ENCODE data around the gene LRRN2. TPM values are rescaled to one million over a fixed set of nuclear protein-coding genes. Genes with fewer than 3 reads are reported as not detected.

Gene LRRN2
- total and polyA plus RNA-seq, 9 of the 15 experiments (the other 6 are each of a cell fraction or from before 2014, with no cell fraction given) = 0.05 TPM; not detected in 8

DNA sequence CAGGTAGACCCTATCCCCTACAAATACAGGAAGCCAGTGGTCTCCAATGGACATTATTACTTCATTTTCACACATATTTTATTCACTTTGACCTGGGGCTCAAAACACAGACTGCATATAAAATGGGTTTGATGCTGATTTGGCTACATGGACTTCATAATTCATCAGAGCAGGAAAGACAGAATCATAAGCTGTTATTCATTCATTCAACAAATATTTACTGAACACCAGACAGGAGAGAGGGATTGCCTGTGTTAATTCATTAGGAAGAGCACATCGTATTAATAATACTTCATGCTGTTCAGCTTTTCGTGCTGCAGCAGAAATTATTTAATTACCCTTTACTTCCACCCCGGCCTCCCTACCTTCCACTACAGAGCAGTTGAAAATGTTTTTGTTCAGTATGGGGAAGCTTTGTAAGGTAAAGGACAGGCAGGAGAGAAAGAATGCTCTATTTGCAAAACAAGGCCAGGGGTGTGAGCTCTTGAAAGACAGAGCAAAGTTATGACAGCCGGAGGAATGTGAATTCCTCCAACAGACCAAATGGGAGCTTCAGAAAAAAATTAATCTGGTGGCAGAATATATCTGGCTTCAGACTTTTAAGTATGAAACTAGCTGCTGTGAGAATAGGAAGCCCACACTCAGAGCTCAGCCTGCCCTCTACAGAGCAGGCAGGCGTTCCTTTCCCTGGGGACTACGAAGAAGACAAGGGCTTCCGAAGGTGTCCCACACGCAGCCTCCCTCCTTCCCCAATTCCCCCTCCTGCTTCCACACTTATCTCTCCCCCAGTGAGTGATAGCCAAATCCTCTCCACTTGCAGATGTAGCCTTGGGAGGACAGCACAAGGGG, 111.3 kb downstream of the LRRN2 start:
- WGBS (ENCODE audit: insufficient coverage, low coverage, missing lambda C conversion rate) = 17% methylated on average over 8 of the region's 8 CpGs
- in situ Hi-C loops (cut with MboI) = no loop called here
- DNase-seq (ENCODE audit: extremely low read depth in 1 of 4, low spot score in 3 of 4) = no peak
- Histone ChIP-seq H3K4me1 (replicated peaks in 1 of 2; ENCODE audit: control insufficient read depth in 2 of 2, insufficient read depth in 2 of 2, low read length in 2 of 2) (0 out of 5 replicates have a peak, but pooled peaks cover 0 to 1% of the 10 kb centered on the region in 2 experiments), H3K4me3 (no peak overlapping the region), H2AFZ (ENCODE audit: low read depth, low read length) (no peak overlapping the region), H3K9ac (ENCODE audit: insufficient read depth in 1 of 2, low read depth in 2 of 2, low read length in 2 of 2) (no peak overlapping the region), H3K36me3 (ENCODE audit: control insufficient read depth, insufficient read depth, low read length) (no peaks in the 10 kb centered on the region), H3K27me3 (ENCODE audit: control insufficient read depth in 2 of 2, insufficient read depth in 2 of 2, low read length in 2 of 2) (peaks cover 0 to 8% of the 10 kb centered on the region in 2 experiments; a peak in 1 of 5 replicates), H3K9me3 (replicated peaks; ENCODE audit: control insufficient read depth, insufficient read depth, low read depth, low read length) (no peaks in the 10 kb centered on the region), H3K27ac (ENCODE audit: extremely low read depth, low read depth, low read length) (no peak overlapping the region), H3K9me1 (ENCODE audit: control insufficient read depth, insufficient read depth, low read length) (no peaks in the 10 kb centered on the region), H4K20me1 (replicated peaks; ENCODE audit: control insufficient read depth, insufficient read depth, low read length) (no peaks in the 10 kb centered on the region), H3K79me2 (ENCODE audit: control insufficient read depth, insufficient read depth, low read length) (no peaks in the 10 kb centered on the region), H3K4me2 (ENCODE audit: insufficient read depth, low read length) (no peak overlapping the region)
- intact Hi-C loops (cut with micrococcal nuclease) = no loop called here
- TF ChIP-seq, protein P1, sequence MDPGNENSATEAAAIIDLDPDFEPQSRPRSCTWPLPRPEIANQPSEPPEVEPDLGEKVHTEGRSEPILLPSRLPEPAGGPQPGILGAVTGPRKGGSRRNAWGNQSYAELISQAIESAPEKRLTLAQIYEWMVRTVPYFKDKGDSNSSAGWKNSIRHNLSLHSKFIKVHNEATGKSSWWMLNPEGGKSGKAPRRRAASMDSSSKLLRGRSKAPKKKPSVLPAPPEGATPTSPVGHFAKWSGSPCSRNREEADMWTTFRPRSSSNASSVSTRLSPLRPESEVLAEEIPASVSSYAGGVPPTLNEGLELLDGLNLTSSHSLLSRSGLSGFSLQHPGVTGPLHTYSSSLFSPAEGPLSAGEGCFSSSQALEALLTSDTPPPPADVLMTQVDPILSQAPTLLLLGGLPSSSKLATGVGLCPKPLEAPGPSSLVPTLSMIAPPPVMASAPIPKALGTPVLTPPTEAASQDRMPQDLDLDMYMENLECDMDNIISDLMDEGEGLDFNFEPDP (CRISPR knock-in tag; IDR thresholded peaks at IDR 0.05) = no peak
- 0 out of 4 replicates have a peak, but pooled peaks of 1 of the 2 experiments have one; percentile 11 for TF ChIP-seq NRF1 (conservative IDR thresholded peaks at IDR 0.05 in 1 of 2, IDR thresholded peaks at IDR 0.05 in 1 of 2)
- CTCF ChIA-PET (ENCODE audit: low intra/inter-chr PET ratio) = no interaction called here
- peak; percentile 25 for ATAC-seq
- no peak for FAIRE-seq
- POLR2A ChIA-PET = interaction anchor here (0.5 to 2.4 kb wide), 9 partner anchors 9 to 231 kb away, joined by 3 to 7 read pairs (median 4); no protein-coding TSS in a partner anchor
- no TSS peak for BruUV-seq (replicated peaks)

All from K562 (cell line).